ENCODE measurements around the gene ANKRD42. TPM values are rescaled to one million over a fixed set of nuclear protein-coding genes. Genes with fewer than 3 reads are reported as not detected.

ANKRD42 gene
- total and polyA plus RNA-seq, 11 donors = 2.0 to 9.1 (median 6.0) TPM

- intact Hi-C loops (cut with DNase I) = loop anchor here in 5 of 10 donors (5.0 to 10.0 kb wide), 3 partner anchors 345 to 537 kb away; no protein-coding TSS in a partner anchor
Measured at GRCh38 chr11:83252266-83252665, 58.8 kb downstream of the ANKRD42 start.

GRCh38 chr11:83252941-83253340 is 59.4 kb downstream of the ANKRD42 start:
- Histone ChIP-seq H3K4me3 (no peak overlapping the region), H3K27ac (no peak overlapping the region), H3K27me3 (no peaks in the 10 kb centered on the region), H3K36me3 (peaks cover 0 to 34% (median 8%) of the 10 kb centered on the region in 9 donors), H3K9me3 (no peaks in the 10 kb centered on the region), H3K4me1 (no peaks in the 10 kb centered on the region)
- intact Hi-C loops (cut with DNase I) = loop anchor here in 5 of 10 donors (5.0 to 10.0 kb wide), 3 partner anchors 346 to 538 kb away; no protein-coding TSS in a partner anchor
- no peak for TF ChIP-seq CTCF (IDR thresholded peaks at IDR 0.05)
- 95 to 98% (median 97%) methylated on average over 2 of the region's 2 CpGs for WGBS, 4 donors
- DNase-seq = no peak
- ATAC-seq = no peak

More at GRCh38 chr11:83252266-83252665, 58.8 kb downstream of the ANKRD42 start:
- Histone ChIP-seq H3K4me1 (no peaks in the 10 kb centered on the region), H3K9me3 (no peaks in the 10 kb centered on the region), H3K27ac (no peak overlapping the region), H3K27me3 (no peaks in the 10 kb centered on the region), H3K4me3 (no peak overlapping the region), H3K36me3 (peaks cover 0 to 27% (median under 1%) of the 10 kb centered on the region in 9 donors)
- ATAC-seq (no peak), DNase-seq (no peak)
- no peak for TF ChIP-seq POLR2A (IDR thresholded peaks at IDR 0.05)
- no peak for TF ChIP-seq CTCF (IDR thresholded peaks at IDR 0.05)
- 86 to 97% (median 94%) methylated on average over 2 of the region's 2 CpGs for WGBS, 4 donors

GRCh38 chr11:83255366-83255765 is 61.9 kb downstream of the ANKRD42 start:
- H3K27me3 ChIP-seq = no peaks in the 10 kb centered on the region
- no peaks in the 10 kb centered on the region for H3K4me1 ChIP-seq
- H3K4me3 ChIP-seq = no peak overlapping the region
- intact Hi-C loops (cut with DNase I) = loop anchor here in 3 of 10 donors (10.0 kb wide), 1 partner anchor 541 kb away; no protein-coding TSS in a partner anchor
- WGBS, 4 donors = 86 to 93% (median 92%) methylated on average over 3 of the region's 3 CpGs
- H3K36me3 ChIP-seq = peaks cover 0 to 58% (median 25%) of the 10 kb centered on the region in 9 donors
- H3K27ac ChIP-seq = no peak overlapping the region
- DNase-seq (no peak), ATAC-seq (no peak)
- TF ChIP-seq POLR2A (IDR thresholded peaks at IDR 0.05) = no peak
- no peak for TF ChIP-seq CTCF (IDR thresholded peaks at IDR 0.05)
- H3K9me3 ChIP-seq = no peaks in the 10 kb centered on the region

GRCh38 chr11:83256602-83257340 is 63.3 kb downstream of the ANKRD42 start:
- ATAC-seq (no peak), DNase-seq (no peak)
- Histone ChIP-seq H3K27ac (no peak overlapping the region), H3K27me3 (no peaks in the 10 kb centered on the region), H3K36me3 (peaks cover 0 to 71% (median 39%) of the 10 kb centered on the region in 9 donors), H3K9me3 (no peaks in the 10 kb centered on the region), H3K4me1 (no peaks in the 10 kb centered on the region), H3K4me3 (no peak overlapping the region)
- intact Hi-C loops (cut with DNase I) = loop anchor here in 3 of 10 donors (10.0 kb wide), 1 partner anchor 542 kb away; no protein-coding TSS in a partner anchor
- WGBS, 4 donors = 68 to 95% (median 77%) methylated on average over 3 of the region's 3 CpGs
- TF ChIP-seq POLR2A (IDR thresholded peaks at IDR 0.05) (no peak), CTCF (IDR thresholded peaks at IDR 0.05) (no peak)

Measured in heart left ventricle (tissue), 16 donors.